GM19397 (cell line): ENCODE measurements around the gene COL25A1.

Experiments used
- ATAC-seq: cut with Tn5 transposase; IDR thresholded peaks from one replicate; pipeline ENCODE4 v1.9.1; 2021; ENCODE audit warnings: mild to moderate bottlenecking, moderate library complexity; ENCODE audit not compliant: unreplicated experiment

COL25A1 gene

GRCh38 chr4:108926781-108927180 is 375.7 kb downstream of the COL25A1 start:
- ATAC-seq, result no peak

GRCh38 chr4:108926061-108926460 is 376.4 kb downstream of the COL25A1 start:
- no peak for ATAC-seq

GRCh38 chr4:108922191-108922590 is 380.3 kb downstream of the COL25A1 start:
- ATAC-seq, result no peak

- no peak for ATAC-seq
These were observed 381.9 kb downstream of the COL25A1 start for GRCh38 chr4:108920395-108921087.

GRCh38 chr4:108919226-108919893 is 383.1 kb downstream of the COL25A1 start:
- ATAC-seq, result no peak

- ATAC-seq, result no peak
These were observed 385.2 kb downstream of the COL25A1 start for GRCh38 chr4:108917255-108917654.

GRCh38 chr4:108916638-108917037 is 385.8 kb downstream of the COL25A1 start:
- ATAC-seq, result no peak

- no peak for ATAC-seq
These were observed 395.5 kb downstream of the COL25A1 start for GRCh38 chr4:108906866-108907367.

GRCh38 chr4:108906006-108906405 is 396.5 kb downstream of the COL25A1 start:
- no peak for ATAC-seq

- no peak for ATAC-seq
These were observed 398.8 kb downstream of the COL25A1 start for GRCh38 chr4:108903464-108904221.

GRCh38 chr4:108902769-108903168 is 399.7 kb downstream of the COL25A1 start:
- no peak for ATAC-seq

GRCh38 chr4:108901291-108901690 is 401.2 kb downstream of the COL25A1 start:
- ATAC-seq, result no peak

- no peak for ATAC-seq
These were observed 402.4 kb downstream of the COL25A1 start for GRCh38 chr4:108900018-108900580.

GRCh38 chr4:108893468-108893867 is 409.0 kb downstream of the COL25A1 start:
- no peak for ATAC-seq

GRCh38 chr4:108891896-108892590 is 410.4 kb downstream of the COL25A1 start:
- ATAC-seq, result no peak

GRCh38 chr4:108890484-108890881 is 412.0 kb downstream of the COL25A1 start:
- no peak for ATAC-seq

- no peak for ATAC-seq
These were observed 412.6 kb downstream of the COL25A1 start for GRCh38 chr4:108889696-108890483.

- ATAC-seq, result no peak
These were observed 413.7 kb downstream of the COL25A1 start for GRCh38 chr4:108888769-108889168.

GRCh38 chr4:108887034-108887433 is 415.4 kb downstream of the COL25A1 start:
- no peak for ATAC-seq

GRCh38 chr4:108885211-108885610 is 417.2 kb downstream of the COL25A1 start:
- ATAC-seq, result no peak
